ENCODE results near the gene DNAH12.

DNAH12 gene

DNA sequence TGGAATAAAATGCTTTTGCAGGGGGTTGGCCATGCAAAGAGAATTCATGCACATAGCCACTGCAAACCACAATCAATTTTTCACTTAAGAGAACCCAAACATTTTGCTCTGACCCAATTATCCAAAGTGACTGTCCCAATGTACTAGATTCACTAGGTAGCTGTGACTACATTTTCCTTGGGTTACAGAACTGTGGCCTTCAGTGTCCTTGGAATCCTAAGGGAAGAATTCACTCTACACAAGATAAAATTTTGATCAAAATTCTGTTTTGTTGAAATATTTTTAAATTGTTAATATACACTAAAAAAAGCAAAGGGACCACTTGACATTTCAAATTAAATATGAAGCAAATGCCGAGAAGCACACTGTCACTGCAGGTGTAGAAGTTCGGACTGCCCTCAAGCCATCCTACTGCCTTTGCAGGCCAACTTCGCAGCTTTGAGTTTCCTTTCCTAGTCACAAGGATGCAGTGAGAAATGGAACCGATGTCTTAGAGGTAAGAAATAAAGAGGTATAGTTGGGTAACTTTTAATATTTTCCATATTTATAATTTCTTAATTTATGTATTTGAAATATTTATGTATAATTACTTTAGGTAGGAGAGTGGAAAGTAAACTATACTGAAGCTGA lies 251.1 kb downstream of the DNAH12 start:
- no peaks in the 10 kb centered on the region for H3K4me1 ChIP-seq (ENCODE audit: insufficient read depth, insufficient read length)
- TF ChIP-seq YY1 (IDR thresholded peaks at IDR 0.05; ENCODE audit: insufficient read depth, insufficient read length) (no peak), ZNF274 (IDR thresholded peaks at IDR 0.05; ENCODE audit: low read depth, low read length) (no peak), SUZ12 (IDR thresholded peaks at IDR 0.05; ENCODE audit: extremely low read depth, insufficient read depth, insufficient read length) (no peak)

GRCh38 chr3:57292159-57292896 lies 251.8 kb downstream of the DNAH12 start, which contains the start of gene ASB14:
Gene ASB14 (minus strand): TSS chr3:57292685. CDS start chr3:57292033, 652 bp downstream.
- no peaks in the 10 kb centered on the region for H3K36me3 ChIP-seq (ENCODE audit: insufficient read depth, insufficient read length, low read length)
- no peak for DNase-seq (ENCODE audit: low read depth, low spot score)
- H3K9me3 ChIP-seq (ENCODE audit: insufficient read depth, low read length) = no peaks in the 10 kb centered on the region
- no peaks in the 10 kb centered on the region for H3K4me1 ChIP-seq (ENCODE audit: insufficient read depth, insufficient read length)
- TF ChIP-seq SUZ12 (IDR thresholded peaks at IDR 0.05; ENCODE audit: extremely low read depth, insufficient read depth, insufficient read length) (no peak), YY1 (IDR thresholded peaks at IDR 0.05; ENCODE audit: insufficient read depth, insufficient read length) (no peak), ZNF274 (IDR thresholded peaks at IDR 0.05; ENCODE audit: low read depth, low read length) (no peak)
- no peak within 1 kb of the TSS for H3K4me3 ChIP-seq (ENCODE audit: insufficient read length, low read depth)
- H3K9ac ChIP-seq (ENCODE audit: insufficient read length, low read depth) = no peak within 1 kb of the TSS
- H3K27me3 ChIP-seq (ENCODE audit: insufficient read depth, insufficient read length) = no peaks in the 10 kb centered on the region

More for the DNA sequence above, 251.1 kb downstream of the DNAH12 start:
- Histone ChIP-seq H3K4me3 (ENCODE audit: insufficient read length, low read depth) (no peak overlapping the region), H3K27me3 (ENCODE audit: insufficient read depth, insufficient read length) (no peaks in the 10 kb centered on the region), H3K9me3 (ENCODE audit: insufficient read depth, low read length) (no peaks in the 10 kb centered on the region), H3K9ac (ENCODE audit: insufficient read length, low read depth) (no peak overlapping the region), H3K36me3 (ENCODE audit: insufficient read depth, insufficient read length, low read length) (no peaks in the 10 kb centered on the region)
- DNase-seq (ENCODE audit: low read depth, low spot score) = no peak

- no peaks in the 10 kb centered on the region for H3K27me3 ChIP-seq (ENCODE audit: insufficient read depth, insufficient read length)
- H3K9ac ChIP-seq (ENCODE audit: insufficient read length, low read depth) = no peak overlapping the region
- H3K4me1 ChIP-seq (ENCODE audit: insufficient read depth, insufficient read length) = no peaks in the 10 kb centered on the region
- TF ChIP-seq ZNF274 (IDR thresholded peaks at IDR 0.05; ENCODE audit: low read depth, low read length) (no peak), SUZ12 (IDR thresholded peaks at IDR 0.05; ENCODE audit: extremely low read depth, insufficient read depth, insufficient read length) (no peak), YY1 (IDR thresholded peaks at IDR 0.05; ENCODE audit: insufficient read depth, insufficient read length) (no peak)
- no peaks in the 10 kb centered on the region for H3K36me3 ChIP-seq (ENCODE audit: insufficient read depth, insufficient read length, low read length)
- no peak for DNase-seq (ENCODE audit: low read depth, low spot score)
- peaks cover 4% of the 10 kb centered on the region; the same call in 1 of the 2 replicates for H3K9me3 ChIP-seq (ENCODE audit: insufficient read depth, low read length)
- H3K4me3 ChIP-seq (ENCODE audit: insufficient read length, low read depth) = no peak overlapping the region
Observed at GRCh38 chr3:57288403-57288802, 255.7 kb downstream of the DNAH12 start.

DNA sequence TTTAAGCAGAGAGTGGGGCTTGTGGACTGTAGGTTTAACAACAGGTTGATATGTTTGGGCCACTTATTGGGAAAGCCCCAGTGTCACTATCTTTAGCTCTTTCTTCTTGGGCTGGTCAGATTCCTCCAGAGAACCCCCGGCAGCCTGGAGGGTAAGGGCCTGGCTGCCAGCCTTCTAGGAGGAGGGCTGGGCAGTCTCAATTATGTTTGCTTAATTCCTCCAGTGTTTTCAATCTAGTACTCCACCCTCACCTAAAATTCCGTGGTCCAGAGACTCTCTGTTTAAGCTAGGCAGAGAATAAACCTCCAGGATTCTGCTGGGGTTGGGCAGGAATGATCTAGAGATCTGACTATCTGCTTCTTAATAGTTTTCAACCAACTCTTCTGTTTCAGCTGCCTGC lies 256.9 kb downstream of the DNAH12 start:
- TF ChIP-seq SUZ12 (IDR thresholded peaks at IDR 0.05; ENCODE audit: extremely low read depth, insufficient read depth, insufficient read length) = no peak
- no peak for TF ChIP-seq ZNF274 (IDR thresholded peaks at IDR 0.05; ENCODE audit: low read depth, low read length)
- TF ChIP-seq YY1 (IDR thresholded peaks at IDR 0.05; ENCODE audit: insufficient read depth, insufficient read length) = no peak
- no peak overlapping the region for H3K4me3 ChIP-seq (ENCODE audit: insufficient read length, low read depth)
- no peak for DNase-seq (ENCODE audit: low read depth, low spot score)

DNA sequence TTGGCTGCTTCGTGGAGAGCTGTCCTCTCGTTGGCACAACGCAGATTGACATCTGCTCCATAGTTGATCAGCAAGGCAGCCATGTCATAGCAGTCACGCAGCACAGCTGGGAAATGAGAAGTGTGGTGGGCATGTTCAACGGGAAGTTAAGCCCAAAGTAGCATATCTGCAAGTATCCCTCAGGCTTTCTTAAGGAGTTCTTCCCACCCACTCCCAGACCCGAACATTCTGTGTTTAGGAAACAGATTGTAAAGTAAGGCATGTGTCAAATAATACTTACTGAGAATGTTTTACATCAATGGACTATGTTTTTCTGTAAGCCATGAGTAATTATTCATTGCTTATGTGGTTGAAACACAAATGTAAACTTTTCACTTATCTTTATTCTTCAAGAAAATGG lies 260.8 kb downstream of the DNAH12 start:
- H3K9me3 ChIP-seq (ENCODE audit: insufficient read depth, low read length) = peaks cover 26% of the 10 kb centered on the region; the same call in 1 of the 2 replicates
- no peaks in the 10 kb centered on the region for H3K27me3 ChIP-seq (ENCODE audit: insufficient read depth, insufficient read length)
- no peaks in the 10 kb centered on the region for H3K4me1 ChIP-seq (ENCODE audit: insufficient read depth, insufficient read length)
- no peak for DNase-seq (ENCODE audit: low read depth, low spot score)
- H3K4me3 ChIP-seq (ENCODE audit: insufficient read length, low read depth) = no peak overlapping the region
- H3K9ac ChIP-seq (ENCODE audit: insufficient read length, low read depth) = no peak overlapping the region
- no peaks in the 10 kb centered on the region for H3K36me3 ChIP-seq (ENCODE audit: insufficient read depth, insufficient read length, low read length)
- TF ChIP-seq SUZ12 (IDR thresholded peaks at IDR 0.05; ENCODE audit: extremely low read depth, insufficient read depth, insufficient read length) = no peak
- TF ChIP-seq YY1 (IDR thresholded peaks at IDR 0.05; ENCODE audit: insufficient read depth, insufficient read length) = no peak
- TF ChIP-seq ZNF274 (IDR thresholded peaks at IDR 0.05; ENCODE audit: low read depth, low read length) = no peak

More for the DNA sequence above, 256.9 kb downstream of the DNAH12 start:
- Histone ChIP-seq H3K27me3 (ENCODE audit: insufficient read depth, insufficient read length) (no peaks in the 10 kb centered on the region), H3K9me3 (ENCODE audit: insufficient read depth, low read length) (peaks cover 4% of the 10 kb centered on the region; the same call in 1 of the 2 replicates), H3K36me3 (ENCODE audit: insufficient read depth, insufficient read length, low read length) (no peaks in the 10 kb centered on the region), H3K9ac (ENCODE audit: insufficient read length, low read depth) (no peak overlapping the region), H3K4me1 (ENCODE audit: insufficient read depth, insufficient read length) (no peaks in the 10 kb centered on the region)

DNA sequence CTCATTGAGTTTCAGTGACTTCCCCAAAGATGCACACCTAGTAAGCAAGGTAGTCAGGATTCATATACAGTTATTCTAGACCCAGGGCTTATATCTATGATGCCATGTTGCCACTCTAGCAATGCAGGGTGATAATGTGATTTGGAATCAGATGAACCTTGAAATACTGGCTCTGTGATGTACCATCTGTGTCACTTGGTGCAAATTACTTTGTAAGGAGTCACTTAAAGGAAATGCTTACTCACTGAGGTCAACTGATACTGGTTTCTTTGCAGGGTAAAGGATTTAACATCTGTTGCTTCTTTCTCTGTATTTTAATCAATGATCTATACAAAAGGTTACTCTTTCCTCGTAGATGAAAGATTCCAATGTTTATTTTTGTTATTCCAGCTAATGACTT lies 262.4 kb downstream of the DNAH12 start:
- H3K4me3 ChIP-seq (ENCODE audit: insufficient read length, low read depth) = no peak overlapping the region
- H3K4me1 ChIP-seq (ENCODE audit: insufficient read depth, insufficient read length) = no peaks in the 10 kb centered on the region
- TF ChIP-seq YY1 (IDR thresholded peaks at IDR 0.05; ENCODE audit: insufficient read depth, insufficient read length) (no peak), ZNF274 (IDR thresholded peaks at IDR 0.05; ENCODE audit: low read depth, low read length) (no peak), SUZ12 (IDR thresholded peaks at IDR 0.05; ENCODE audit: extremely low read depth, insufficient read depth, insufficient read length) (no peak)
- no peaks in the 10 kb centered on the region for H3K27me3 ChIP-seq (ENCODE audit: insufficient read depth, insufficient read length)
- H3K9ac ChIP-seq (ENCODE audit: insufficient read length, low read depth) = no peak overlapping the region
- H3K36me3 ChIP-seq (ENCODE audit: insufficient read depth, insufficient read length, low read length) = no peaks in the 10 kb centered on the region
- H3K9me3 ChIP-seq (ENCODE audit: insufficient read depth, low read length) = peaks cover 28% of the 10 kb centered on the region; the same call in 1 of the 2 replicates
- no peak for DNase-seq (ENCODE audit: low read depth, low spot score)

DNA sequence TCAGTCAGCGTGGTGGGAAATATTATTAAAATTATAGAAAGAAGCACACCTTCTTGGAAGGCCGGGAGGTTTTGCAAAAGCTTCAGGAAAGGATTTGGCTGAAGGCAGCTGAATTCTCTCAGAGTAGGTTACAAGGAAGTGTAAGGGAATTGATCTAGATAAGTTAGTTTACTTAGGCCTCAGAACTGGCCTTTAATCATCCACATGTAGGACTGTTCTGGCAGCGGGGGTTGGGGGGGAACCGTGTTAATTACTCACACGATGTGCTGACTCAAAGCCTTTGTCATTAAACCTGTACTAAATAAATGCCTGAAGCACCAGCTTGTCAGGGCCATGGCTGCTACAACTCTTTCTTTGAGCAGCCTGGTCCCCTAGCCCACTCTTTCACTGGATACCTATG lies 264.5 kb downstream of the DNAH12 start:
- no peaks in the 10 kb centered on the region for H3K4me1 ChIP-seq (ENCODE audit: insufficient read depth, insufficient read length)
- H3K9me3 ChIP-seq (ENCODE audit: insufficient read depth, low read length) = peaks cover 25% of the 10 kb centered on the region; the same call in 1 of the 2 replicates
- no peak for DNase-seq (ENCODE audit: low read depth, low spot score)
- H3K36me3 ChIP-seq (ENCODE audit: insufficient read depth, insufficient read length, low read length) = no peaks in the 10 kb centered on the region
- no peak overlapping the region for H3K4me3 ChIP-seq (ENCODE audit: insufficient read length, low read depth)
- H3K27me3 ChIP-seq (ENCODE audit: insufficient read depth, insufficient read length) = no peaks in the 10 kb centered on the region
- H3K9ac ChIP-seq (ENCODE audit: insufficient read length, low read depth) = no peak overlapping the region
- TF ChIP-seq YY1 (IDR thresholded peaks at IDR 0.05; ENCODE audit: insufficient read depth, insufficient read length) = no peak
- no peak for TF ChIP-seq ZNF274 (IDR thresholded peaks at IDR 0.05; ENCODE audit: low read depth, low read length)
- TF ChIP-seq SUZ12 (IDR thresholded peaks at IDR 0.05; ENCODE audit: extremely low read depth, insufficient read depth, insufficient read length) = no peak
